T-helper 17 cell (primary cell): ENCODE measurements around the gene FGD2. TPM values are rescaled to one million over a fixed set of nuclear protein-coding genes. Genes with fewer than 3 reads are reported as not detected.

Experiments
- ATAC-seq: fragments of 150-1000 bp; cut with Tn5 transposase; 2 replicates; pipeline ENCODE4 v1.10.0; 2021; ENCODE audit warnings: mild to moderate bottlenecking, moderate library complexity
- DNase-seq, 3 donors: peaks; one replicate each; pipeline versions ENCODE4 v3.0.0 to v3.0.0-alpha.2; 2020 to 2021
- H3K9me3 ChIP-seq: one replicate; pipeline ENCODE4 v1.7.0; 2013; ENCODE audit warnings: low read length, mild to moderate bottlenecking; ENCODE audit not compliant: control insufficient read depth, poor library complexity, severe bottlenecking
- H3K27ac Mint-ChIP-seq: one replicate; pipeline ENCODE4 v1.8.0; 2022; ENCODE audit warnings: mild to moderate bottlenecking, moderate library complexity, mixed read lengths
- H3K27me3 Mint-ChIP-seq: one replicate; pipeline ENCODE4 v1.8.0; 2022; ENCODE audit warnings: mixed read lengths
- H3K36me3 Mint-ChIP-seq: one replicate; pipeline ENCODE4 v1.8.0; 2022; ENCODE audit warnings: low read depth, mixed read lengths
- H3K4me1 Mint-ChIP-seq: one replicate; pipeline ENCODE4 v1.8.0; 2022; ENCODE audit warnings: mild to moderate bottlenecking, mixed read lengths
- H3K4me3 Mint-ChIP-seq: one replicate; pipeline ENCODE4 v1.8.0; 2022; ENCODE audit warnings: mild to moderate bottlenecking, moderate library complexity, mixed read lengths
- total RNA-seq, 4 donors: library from RNA in 2 of 4; stranded (reverse) in 2 of 4; gene quantifications; one replicate each; pipeline ENCODE4 v1.2.3 and lab custom pipeline; 2022 to 2026

Gene FGD2
- total RNA-seq, 2 donors from 2014 or later, result 1.7 to 12.6 TPM

GRCh38 chr6:36967301-36967700, 38.2 kb upstream of the FGD2 start:
- Mint-ChIP-seq H3K36me3 (peaks cover 3% of the 10 kb centered on the region), H3K4me1 (peaks cover 32% of the 10 kb centered on the region), H3K4me3 (no peak overlapping the region), H3K27ac (peak overlapping the region; percentile 93), H3K27me3 (no peaks in the 10 kb centered on the region)
- H3K9me3 ChIP-seq, result no peaks in the 10 kb centered on the region
- ATAC-seq (no peak), DNase-seq (no peak)

GRCh38 chr6:36967757-36968156, 37.7 kb upstream of the FGD2 start:
- H3K36me3 Mint-ChIP-seq, result peaks cover 3% of the 10 kb centered on the region
- H3K4me1 Mint-ChIP-seq, result peaks cover 27% of the 10 kb centered on the region
- no peak for ATAC-seq
- no peaks in the 10 kb centered on the region for H3K27me3 Mint-ChIP-seq
- H3K4me3 Mint-ChIP-seq, result no peak overlapping the region
- DNase-seq, result no peak
- no peaks in the 10 kb centered on the region for H3K9me3 ChIP-seq
- H3K27ac Mint-ChIP-seq, result no peak overlapping the region

- peaks cover 3% of the 10 kb centered on the region for H3K36me3 Mint-ChIP-seq
Observed at GRCh38 chr6:36968266-36968977, 37.0 kb upstream of the FGD2 start.

GRCh38 chr6:36969240-36969691, 36.2 kb upstream of the FGD2 start:
- H3K36me3 Mint-ChIP-seq, result peaks cover 3% of the 10 kb centered on the region
- H3K4me3 Mint-ChIP-seq, result no peak overlapping the region
- H3K27ac Mint-ChIP-seq, result no peak overlapping the region
- H3K9me3 ChIP-seq, result no peaks in the 10 kb centered on the region
- no peak for DNase-seq
- H3K4me1 Mint-ChIP-seq, result peaks cover 15% of the 10 kb centered on the region
- H3K27me3 Mint-ChIP-seq, result no peaks in the 10 kb centered on the region
- ATAC-seq, result no peak

More at GRCh38 chr6:36968266-36968977, 37.0 kb upstream of the FGD2 start:
- no peaks in the 10 kb centered on the region for H3K27me3 Mint-ChIP-seq
- H3K9me3 ChIP-seq, result no peaks in the 10 kb centered on the region
- H3K27ac Mint-ChIP-seq, result no peak overlapping the region
- DNase-seq (no peak), ATAC-seq (no peak)
- peaks cover 21% of the 10 kb centered on the region for H3K4me1 Mint-ChIP-seq
- H3K4me3 Mint-ChIP-seq, result peak overlapping the region; percentile 31

DNA sequence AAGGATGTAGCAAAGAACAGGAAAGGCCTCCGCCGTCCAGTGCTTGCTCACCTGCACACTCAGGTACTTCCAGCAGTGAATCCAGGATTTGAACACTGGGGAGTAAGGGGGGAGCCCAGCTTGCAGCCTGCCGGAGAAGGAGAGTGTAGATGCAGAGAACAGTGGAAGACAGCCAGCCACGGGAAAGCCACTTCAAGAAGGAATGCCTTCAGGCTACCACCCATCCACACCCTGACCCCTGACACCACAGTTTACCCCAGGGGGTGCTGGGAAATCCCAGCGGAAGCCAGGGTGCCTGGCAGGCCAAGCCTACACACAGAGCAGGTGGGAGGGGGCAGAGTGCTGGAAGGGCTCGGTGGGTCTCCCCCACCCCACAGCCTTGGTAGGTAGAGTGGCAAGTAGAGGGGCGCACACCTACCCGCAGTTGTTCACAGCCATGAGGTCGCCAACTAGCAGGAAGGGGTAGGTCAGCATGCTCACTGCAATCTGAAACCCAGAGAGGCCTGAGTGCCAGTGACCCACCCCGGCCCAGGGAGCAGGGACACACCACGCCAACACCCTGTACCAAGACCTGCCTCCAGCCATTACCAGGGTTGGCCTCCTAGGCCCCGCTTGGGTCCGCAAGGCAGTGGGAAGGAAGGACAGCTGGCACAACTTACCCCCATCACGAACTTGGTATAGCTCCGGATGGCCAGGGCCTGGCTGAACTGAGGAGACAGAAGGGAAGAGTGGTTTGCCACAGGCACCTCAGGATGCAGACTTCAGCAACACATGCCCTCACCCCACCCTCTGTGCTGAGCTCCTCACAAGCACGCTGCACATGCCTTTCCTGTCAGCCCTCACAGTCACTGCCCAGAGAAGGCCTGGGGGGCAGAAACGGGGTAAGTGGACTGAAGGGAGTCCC, 35.2 kb upstream of the FGD2 start:
- peaks cover 3% of the 10 kb centered on the region for H3K36me3 Mint-ChIP-seq
- ATAC-seq, result no peak
- H3K9me3 ChIP-seq, result no peaks in the 10 kb centered on the region
- peaks cover 8% of the 10 kb centered on the region for H3K4me1 Mint-ChIP-seq
- no peak for DNase-seq
- peak overlapping the region; percentile 28 for H3K4me3 Mint-ChIP-seq
- no peak overlapping the region for H3K27ac Mint-ChIP-seq
- no peaks in the 10 kb centered on the region for H3K27me3 Mint-ChIP-seq

DNA sequence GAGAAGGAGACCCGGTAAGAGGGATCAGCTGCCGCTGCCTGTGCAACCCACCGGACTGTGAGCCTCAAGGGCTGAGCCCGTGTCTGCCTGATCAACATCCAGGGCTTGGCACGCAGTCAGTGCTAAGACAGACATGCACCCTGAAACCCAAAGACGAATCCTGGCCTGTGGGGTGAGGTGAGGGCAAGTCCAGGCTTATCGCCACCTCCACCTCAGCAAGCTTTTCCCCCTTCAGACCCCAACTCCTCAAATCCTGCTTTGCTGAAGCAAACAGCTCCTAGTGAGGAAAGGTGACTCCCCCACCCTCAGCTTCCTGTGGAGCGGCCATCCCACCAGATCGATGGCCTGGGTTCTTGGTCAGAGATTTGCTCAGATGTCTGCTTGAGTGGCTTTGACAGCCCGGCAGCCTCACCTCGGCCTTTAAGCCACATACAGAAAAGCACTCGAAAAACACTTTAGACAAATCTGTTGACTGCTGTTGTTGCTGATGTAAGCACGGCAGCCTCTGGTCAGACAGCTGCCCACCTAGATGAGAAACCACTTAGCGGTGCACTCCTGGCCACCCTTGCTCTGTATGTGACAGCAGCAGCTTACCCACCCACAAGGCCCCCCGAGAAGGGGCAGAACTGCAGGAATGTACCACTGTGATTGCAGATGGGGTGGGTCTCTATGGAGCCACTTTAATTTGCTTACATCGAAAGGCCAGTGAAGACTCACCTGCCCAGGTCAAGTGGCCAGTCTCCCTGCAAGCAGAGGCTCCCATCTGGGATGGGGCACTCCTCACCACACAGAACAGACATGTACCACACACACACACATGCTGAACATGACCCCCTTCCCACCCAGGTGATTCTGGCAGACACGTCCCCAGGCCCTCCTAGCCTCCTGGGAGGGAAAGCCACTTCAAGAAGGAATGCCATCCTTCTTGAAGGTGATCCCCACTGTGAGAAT, 34.3 kb upstream of the FGD2 start:
- no peak overlapping the region for H3K27ac Mint-ChIP-seq
- no peaks in the 10 kb centered on the region for H3K27me3 Mint-ChIP-seq
- peaks cover 3% of the 10 kb centered on the region for H3K4me1 Mint-ChIP-seq
- DNase-seq, result no peak
- H3K9me3 ChIP-seq, result no peaks in the 10 kb centered on the region
- H3K36me3 Mint-ChIP-seq, result peaks cover 3% of the 10 kb centered on the region
- no peak for ATAC-seq
- no peak overlapping the region for H3K4me3 Mint-ChIP-seq

GRCh38 chr6:36971921-36972673, 33.4 kb upstream of the FGD2 start:
- ATAC-seq (no peak), DNase-seq (no peak)
- H3K36me3 Mint-ChIP-seq, result peaks cover 6% of the 10 kb centered on the region
- no peaks in the 10 kb centered on the region for H3K9me3 ChIP-seq
- H3K4me3 Mint-ChIP-seq, result no peak overlapping the region
- peak overlapping the region; percentile 14 for H3K27ac Mint-ChIP-seq
- peaks cover 3% of the 10 kb centered on the region for H3K4me1 Mint-ChIP-seq
- no peaks in the 10 kb centered on the region for H3K27me3 Mint-ChIP-seq

DNA sequence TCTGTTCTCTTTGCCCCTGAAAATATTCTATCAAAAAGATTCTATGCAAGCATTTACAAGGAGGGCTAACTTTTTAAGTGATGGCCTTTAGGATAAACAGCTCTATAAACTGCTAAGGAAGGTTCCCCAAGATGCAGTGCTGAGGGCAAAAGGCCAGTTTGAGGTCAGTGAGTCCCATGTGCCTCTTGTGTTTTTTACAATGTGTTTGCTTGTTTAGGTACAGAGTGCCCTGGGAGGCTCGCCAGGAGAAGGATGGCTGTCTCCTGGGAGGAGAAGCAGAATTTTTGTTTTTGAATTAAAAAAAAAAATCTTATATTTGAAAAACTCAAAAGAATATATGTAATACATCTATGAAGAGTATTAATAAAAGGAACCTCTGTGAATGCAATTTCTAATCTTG, 32.3 kb upstream of the FGD2 start:
- no peaks in the 10 kb centered on the region for H3K9me3 ChIP-seq
- DNase-seq (no peak), ATAC-seq (no peak)
- peaks cover 7% of the 10 kb centered on the region for H3K4me1 Mint-ChIP-seq
- peaks cover 6% of the 10 kb centered on the region for H3K36me3 Mint-ChIP-seq
- no peaks in the 10 kb centered on the region for H3K27me3 Mint-ChIP-seq
- no peak overlapping the region for H3K27ac Mint-ChIP-seq
- no peak overlapping the region for H3K4me3 Mint-ChIP-seq

GRCh38 chr6:36973647-36974046, 31.8 kb upstream of the FGD2 start:
- no peak for ATAC-seq
- no peaks in the 10 kb centered on the region for H3K27me3 Mint-ChIP-seq
- no peaks in the 10 kb centered on the region for H3K9me3 ChIP-seq
- H3K27ac Mint-ChIP-seq, result no peak overlapping the region
- H3K4me3 Mint-ChIP-seq, result no peak overlapping the region
- DNase-seq, result no peak
- H3K36me3 Mint-ChIP-seq, result peaks cover 5% of the 10 kb centered on the region
- H3K4me1 Mint-ChIP-seq, result peaks cover 7% of the 10 kb centered on the region

DNA sequence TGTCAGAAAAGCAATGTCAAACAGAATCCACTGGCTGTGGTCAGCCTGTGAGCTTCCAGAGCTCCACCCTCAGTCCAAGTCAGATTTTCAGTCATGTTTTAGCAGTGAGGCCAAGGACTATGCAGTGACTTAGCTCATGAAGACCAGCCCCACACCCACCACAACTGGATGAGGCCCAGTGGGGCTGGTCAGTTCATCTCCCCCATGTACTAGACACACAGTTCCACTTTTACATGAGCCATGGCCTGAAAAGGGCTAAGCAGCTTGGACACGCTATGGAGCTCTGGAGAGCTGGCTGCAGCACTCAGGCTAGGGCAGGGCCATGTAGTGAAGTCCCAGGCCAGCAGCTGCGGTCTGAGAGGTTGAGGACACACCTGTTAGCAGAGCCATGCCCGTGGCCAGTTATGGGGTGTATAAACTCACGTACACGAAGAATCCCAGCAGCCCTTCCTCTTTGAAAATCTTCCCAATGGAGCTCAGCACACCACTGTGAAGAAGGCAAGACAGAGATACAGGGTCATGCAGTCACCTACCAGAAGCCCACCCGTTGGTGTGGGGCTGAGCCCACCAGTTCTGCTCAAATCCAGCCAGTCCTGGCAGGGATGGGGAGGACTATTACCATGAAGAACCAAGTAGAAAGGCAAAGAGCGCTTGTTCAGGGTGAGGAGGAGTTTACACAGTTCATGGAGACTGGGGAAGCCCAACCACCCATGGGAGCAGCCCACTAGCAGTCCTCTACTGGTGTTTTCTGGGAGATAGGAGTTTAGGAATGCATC, 30.0 kb upstream of the FGD2 start:
- H3K27ac Mint-ChIP-seq, result peak overlapping the region; percentile 79
- DNase-seq, result no peak
- no peak overlapping the region for H3K4me3 Mint-ChIP-seq
- no peaks in the 10 kb centered on the region for H3K9me3 ChIP-seq
- no peaks in the 10 kb centered on the region for H3K27me3 Mint-ChIP-seq
- peaks cover 3% of the 10 kb centered on the region for H3K36me3 Mint-ChIP-seq
- no peak for ATAC-seq
- peaks cover 16% of the 10 kb centered on the region for H3K4me1 Mint-ChIP-seq

DNA sequence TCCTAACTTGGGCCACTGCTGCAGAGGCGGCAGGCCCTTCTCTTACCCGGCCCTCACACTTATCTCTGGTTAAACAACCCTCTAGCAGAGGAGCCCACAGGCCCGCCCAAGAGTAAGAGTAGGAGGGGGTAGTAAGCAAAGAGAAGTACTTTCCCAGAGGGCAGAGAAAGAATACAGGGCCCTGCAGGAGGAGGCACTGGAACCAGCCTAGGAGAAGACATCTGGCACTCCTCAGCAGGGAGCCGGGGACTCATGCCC, 29.5 kb upstream of the FGD2 start:
- H3K9me3 ChIP-seq, result no peaks in the 10 kb centered on the region
- Mint-ChIP-seq H3K27ac (peak overlapping the region; percentile 79), H3K27me3 (no peaks in the 10 kb centered on the region), H3K4me3 (no peak overlapping the region), H3K36me3 (peaks cover 3% of the 10 kb centered on the region), H3K4me1 (peaks cover 19% of the 10 kb centered on the region)
- DNase-seq (no peak), ATAC-seq (no peak)

DNA sequence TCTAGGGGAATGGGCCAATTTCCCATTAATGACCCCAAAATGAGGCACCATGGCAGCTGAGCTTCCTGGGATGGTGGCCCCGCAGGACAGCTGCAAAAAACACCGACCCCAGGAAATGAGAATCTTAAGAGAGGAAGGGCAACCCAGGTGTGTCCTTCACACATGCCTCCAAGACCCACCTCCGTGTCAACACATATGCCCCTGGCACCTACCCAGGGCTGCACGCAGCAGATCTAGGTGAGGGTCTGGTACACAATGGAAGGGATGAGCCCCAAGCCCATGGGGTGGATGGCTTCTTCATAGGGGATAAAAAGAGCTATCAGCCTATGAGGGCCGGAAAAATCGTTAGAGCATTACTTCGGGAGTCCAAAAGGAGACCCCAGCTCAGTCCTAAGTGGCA, 28.9 kb upstream of the FGD2 start:
- H3K9me3 ChIP-seq, result no peaks in the 10 kb centered on the region
- ATAC-seq (no peak), DNase-seq (no peak)
- Mint-ChIP-seq H3K4me1 (peaks cover 23% of the 10 kb centered on the region), H3K4me3 (no peak overlapping the region), H3K36me3 (peaks cover 3% of the 10 kb centered on the region), H3K27ac (peak overlapping the region; percentile 79), H3K27me3 (no peaks in the 10 kb centered on the region)
